Lung microvascular endothelial cell (primary cell): ENCODE measurements around the gene MRO. TPM values are rescaled to one million over a fixed set of nuclear protein-coding genes. Genes with fewer than 3 reads are reported as not detected.
"Not testable (repeated sequence)": the region's sequence is repeated elsewhere in the genome, so short reads cannot be mapped to it uniquely, and the experiment has no call there.

Experiments
- DNase-seq, 2 donors: peaks; one replicate each; pipeline versions ENCODE4 v3.0.0 to v3.0.0-alpha.2; 2010; ENCODE audit warnings: low read depth in 2 of 2
- total RNA-seq: library from RNA; depleted of rRNA; stranded (reverse); fragments of >200 nt; gene quantifications from 2 replicates; pipeline ENCODE4 v1.2.1, GENCODE V29; 2014

The MRO gene
- total RNA-seq, 1 donor from 2014 or later: not detected

DNA sequence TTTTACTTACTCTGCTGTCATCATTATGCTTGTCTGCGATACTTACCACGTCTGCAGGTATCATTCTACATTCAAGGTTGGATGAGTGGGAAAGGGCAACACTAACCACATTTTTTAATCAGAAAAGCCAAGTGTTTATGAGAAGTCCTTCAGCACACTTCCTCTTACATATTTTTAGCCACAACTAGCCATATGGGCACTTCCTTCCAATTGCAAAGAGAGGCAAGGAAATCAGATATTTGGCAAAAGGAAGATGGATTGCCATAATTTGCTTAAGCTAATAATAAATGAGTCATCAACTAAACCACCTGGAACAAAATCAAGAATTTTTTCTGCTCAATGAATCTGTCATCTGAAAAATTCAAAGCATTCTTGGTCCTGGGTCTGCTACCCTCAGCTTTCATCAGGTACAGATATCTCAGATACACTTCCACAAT lies 16.7 kb upstream of the MRO start:
- peak; percentile 66 to 69 for DNase-seq

DNA sequence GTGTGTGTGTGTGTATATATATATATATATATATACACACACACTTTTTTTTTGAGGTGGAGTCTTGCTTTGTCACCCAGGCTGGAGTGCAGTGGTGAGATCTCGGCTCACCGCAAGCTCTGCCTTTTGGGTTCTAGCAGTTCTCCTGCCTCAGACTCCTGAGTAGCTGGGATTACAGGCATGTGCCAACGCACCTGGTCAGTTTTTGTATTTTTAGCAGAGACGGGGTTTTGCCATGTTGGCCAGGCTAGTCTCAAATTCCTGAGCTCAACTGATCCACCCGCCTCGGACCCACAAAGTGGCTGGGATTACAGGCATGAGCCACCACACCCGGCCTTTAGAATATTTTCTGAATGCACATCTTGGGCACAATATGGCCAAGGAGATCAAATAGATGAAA lies 13.7 kb upstream of the MRO start:
- DNase-seq: not testable (repeated sequence)

- no peak for DNase-seq
Measured at GRCh38 chr18:50832754-50833153, 12.9 kb upstream of the MRO start.

DNA sequence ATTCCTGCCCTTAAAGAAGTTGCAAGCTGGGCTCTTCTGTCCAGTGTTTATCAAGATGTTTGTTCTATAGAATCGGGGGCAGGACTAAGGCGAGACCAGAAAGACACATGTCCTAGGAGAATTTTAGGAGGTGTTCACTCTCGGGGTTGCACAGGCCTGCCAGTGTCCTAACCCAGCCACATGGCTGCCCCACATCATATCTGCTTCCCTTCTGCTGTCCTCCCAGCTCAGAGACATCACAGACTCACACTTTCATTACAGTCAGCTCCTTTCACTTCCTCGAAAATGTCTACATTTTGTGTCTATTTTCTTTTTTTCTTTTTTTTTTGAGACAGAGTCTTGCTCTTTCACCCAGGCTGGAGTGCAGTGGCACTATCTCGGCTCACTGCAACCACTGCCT lies 10.7 kb upstream of the MRO start:
- no peak for DNase-seq

DNA sequence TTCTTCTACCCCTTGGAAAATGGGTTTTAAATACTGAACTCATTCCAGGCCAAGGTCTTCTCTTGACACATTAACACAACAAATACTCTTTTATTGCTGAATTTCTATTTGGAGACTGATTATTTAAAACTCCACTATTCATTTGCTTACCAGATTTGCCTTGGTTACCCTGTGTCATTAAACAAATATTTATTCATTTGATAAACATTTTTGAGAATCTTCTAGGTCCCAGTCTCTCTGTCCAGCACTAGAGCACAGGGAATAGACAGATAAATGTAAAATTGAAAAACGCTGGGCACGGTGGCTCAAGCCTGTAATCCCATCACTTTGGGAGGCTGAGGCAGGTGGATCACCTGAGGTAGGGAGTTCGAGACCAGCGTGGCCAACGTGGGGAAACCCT lies 9.8 kb upstream of the MRO start:
- no peak for DNase-seq

GRCh38 chr18:50826027-50826426 lies 6.2 kb upstream of the MRO start:
- no peak for DNase-seq

GRCh38 chr18:50825621-50826020 lies 5.8 kb upstream of the MRO start:
- DNase-seq: no peak

DNA sequence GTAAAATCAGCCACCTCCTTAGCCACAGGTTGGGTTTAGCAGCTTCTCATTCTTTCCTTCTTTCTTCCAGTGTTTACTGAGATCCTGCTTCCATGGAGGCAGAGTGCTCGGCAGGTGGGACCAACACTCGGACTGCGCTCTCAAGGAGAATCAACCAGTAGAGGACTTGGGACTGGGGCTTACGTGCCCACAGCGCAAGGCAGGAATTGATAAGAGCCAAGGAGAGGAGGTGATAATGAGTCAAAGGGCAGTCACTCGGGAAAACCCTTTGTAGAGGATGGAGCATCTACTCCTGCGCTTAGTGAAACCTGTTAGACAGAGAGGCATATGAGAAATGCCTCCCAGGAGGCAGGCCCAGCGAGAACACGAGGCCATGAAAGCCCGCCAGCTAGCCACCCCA lies 2.9 kb upstream of the MRO start:
- DNase-seq: no peak

- DNase-seq: no peak
Measured at GRCh38 chr18:50820901-50821520, 1.2 kb upstream of the MRO start.

GRCh38 chr18:50819027-50819727 lies 639 bp downstream of the MRO start:
- DNase-seq: peak in 1 of 2 donors; percentile 30

GRCh38 chr18:50816419-50817166 lies 3.2 kb downstream of the MRO start:
- no peak for DNase-seq

GRCh38 chr18:50814395-50814794 lies 5.4 kb downstream of the MRO start:
- no peak for DNase-seq

DNA sequence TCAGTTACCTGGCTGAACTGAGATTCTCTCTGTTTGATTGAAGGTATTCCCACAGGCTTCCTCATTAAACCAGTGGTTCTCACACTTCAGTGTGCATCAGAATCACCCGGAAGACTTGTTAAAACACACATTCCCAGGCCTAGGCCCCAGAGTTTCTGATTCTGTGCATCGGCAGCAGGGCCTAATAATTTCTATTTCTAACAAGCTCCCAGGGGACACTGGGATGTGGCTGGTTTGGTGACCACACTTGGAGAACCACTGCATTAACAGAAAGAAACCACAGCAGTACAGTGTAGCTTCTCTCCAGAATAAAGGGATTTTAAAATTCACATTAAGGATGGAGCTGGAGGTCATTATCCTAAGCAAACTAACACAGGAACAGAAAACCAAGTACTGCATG lies 6.5 kb downstream of the MRO start:
- DNase-seq: no peak

GRCh38 chr18:50812834-50813233 lies 7.0 kb downstream of the MRO start:
- DNase-seq: no peak

GRCh38 chr18:50807176-50807575 lies 12.6 kb downstream of the MRO start:
- no peak for DNase-seq

GRCh38 chr18:50806208-50806616 lies 13.6 kb downstream of the MRO start:
- DNase-seq: no peak

- DNase-seq: no peak
Measured at GRCh38 chr18:50805732-50806131, 14.1 kb downstream of the MRO start.

- no peak for DNase-seq
Measured at GRCh38 chr18:50803592-50803991, 16.2 kb downstream of the MRO start.

DNA sequence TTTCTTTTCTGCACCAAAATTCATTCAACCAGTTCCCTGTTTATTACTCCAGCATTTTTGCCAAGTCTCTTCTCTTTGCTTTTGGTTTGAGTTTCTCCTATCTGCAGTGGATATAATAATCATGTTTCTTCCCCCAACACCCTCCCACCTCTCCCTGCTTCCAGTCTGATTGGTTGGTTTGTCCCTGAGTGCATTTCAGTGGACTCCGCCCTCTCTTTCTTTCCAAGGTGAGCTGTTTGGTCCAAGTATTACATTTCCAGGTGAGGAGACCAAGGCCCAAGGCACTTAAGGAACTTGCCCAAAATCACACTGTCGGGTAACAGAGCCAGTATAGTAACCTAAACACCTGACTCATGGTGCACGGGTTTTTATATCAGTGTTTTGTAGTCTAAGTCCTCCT lies 17.7 kb downstream of the MRO start:
- DNase-seq: no peak

DNA sequence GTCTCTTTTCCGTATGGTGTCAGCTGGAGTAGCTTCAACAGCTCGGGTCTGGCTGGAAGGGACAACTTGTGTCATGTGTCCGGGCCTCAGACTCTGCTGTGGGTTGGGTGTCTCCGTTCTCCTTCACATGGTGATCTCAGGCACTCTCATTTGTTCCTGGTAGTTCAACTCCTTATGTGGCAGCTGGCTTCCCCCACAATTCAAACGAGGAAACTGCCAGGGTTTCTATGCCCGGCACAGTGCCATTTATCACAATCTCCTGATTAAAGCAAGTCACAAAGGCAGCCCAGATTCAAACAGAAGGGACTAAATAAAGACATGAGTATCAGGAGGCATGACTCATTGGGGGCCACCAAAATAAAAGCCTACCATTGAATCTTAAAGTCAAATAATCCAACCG lies 22.7 kb downstream of the MRO start:
- DNase-seq: no peak

- no peak for DNase-seq
Measured at GRCh38 chr18:50796495-50796894, 23.3 kb downstream of the MRO start.

GRCh38 chr18:50793641-50794565 lies 25.9 kb downstream of the MRO start:
- DNase-seq: no peak
